H9 (cell line): ENCODE data around the gene LOXHD1. TPM values are rescaled to one million over a fixed set of nuclear protein-coding genes. Genes with fewer than 3 reads are reported as not detected.

Source experiments
- DNase-seq: peaks from one replicate; pipeline ENCODE4 v3.0.0-alpha.2; 2017
- H2AFZ ChIP-seq: one replicate; pipeline ENCODE4 v1.6.1; 2013; ENCODE audit warnings: mild to moderate bottlenecking, low read length, control low read depth, moderate library complexity
- H2AK5ac ChIP-seq: 2 replicates; pipeline ENCODE4 v1.6.1; 2013; ENCODE audit warnings: low read length, control low read depth, mixed read lengths; ENCODE audit not compliant: insufficient read length
- H2BK120ac ChIP-seq: one replicate; pipeline ENCODE4 v1.6.1; 2013; ENCODE audit warnings: low read depth, mild to moderate bottlenecking, low read length, control low read depth, inconsistent platforms; ENCODE audit not compliant: poor library complexity, severe bottlenecking
- H2BK12ac ChIP-seq: 2 replicates; pipeline ENCODE4 v1.6.1; 2013; ENCODE audit warnings: low read length, control low read depth, mixed read lengths, low read depth; ENCODE audit not compliant: insufficient read length
- H2BK15ac ChIP-seq: 2 replicates; pipeline ENCODE4 v1.6.1; 2013; ENCODE audit warnings: low read depth, low read length, control low read depth
- H2BK20ac ChIP-seq: one replicate; pipeline ENCODE4 v1.6.1; 2013; ENCODE audit warnings: low read depth, mild to moderate bottlenecking, low read length, control low read depth, inconsistent platforms; ENCODE audit not compliant: poor library complexity, severe bottlenecking
- H2BK5ac ChIP-seq: 2 replicates; pipeline ENCODE4 v1.6.1; 2013; ENCODE audit warnings: low read length, control low read depth, mixed read lengths; ENCODE audit not compliant: insufficient read length
- H3K14ac ChIP-seq: 2 replicates; pipeline ENCODE4 v1.6.1; 2013; ENCODE audit warnings: low read length, control low read depth; ENCODE audit not compliant: insufficient read depth
- H3K18ac ChIP-seq: 2 replicates; pipeline ENCODE4 v1.6.1; 2013; ENCODE audit warnings: low read depth, mild to moderate bottlenecking, mixed read lengths, low read length, control low read depth; ENCODE audit not compliant: insufficient read length
- H3K23ac ChIP-seq: 2 replicates; pipeline ENCODE4 v1.6.1; 2013; ENCODE audit warnings: low read length, control low read depth, mixed read lengths, low read depth; ENCODE audit not compliant: insufficient read length
- H3K23me2 ChIP-seq: 2 replicates; pipeline ENCODE4 v1.6.1; 2013; ENCODE audit warnings: low read depth, mild to moderate bottlenecking, mixed read lengths, low read length, control low read depth; ENCODE audit not compliant: insufficient read length, poor library complexity, severe bottlenecking
- H3K27ac ChIP-seq: 2 replicates; pipeline ENCODE4 v1.5.1; 2013; ENCODE audit warnings: low read length, control low read depth, mixed read lengths, low read depth; ENCODE audit not compliant: insufficient read length
- H3K27me3 ChIP-seq: 2 replicates; pipeline ENCODE4 v1.6.1; 2013; ENCODE audit warnings: low read length, control low read depth, inconsistent platforms; ENCODE audit not compliant: insufficient read depth
- H3K4ac ChIP-seq: 2 replicates; pipeline ENCODE4 v1.6.1; 2013; ENCODE audit warnings: low read depth, mild to moderate bottlenecking, control low read depth, inconsistent platforms, low read length, moderate library complexity
- H3K4me1 ChIP-seq: 2 replicates; pipeline ENCODE4 v1.6.1; 2013; ENCODE audit warnings: low read length, control low read depth, inconsistent platforms; ENCODE audit not compliant: insufficient read depth
- H3K4me2 ChIP-seq: 2 replicates; pipeline ENCODE4 v1.6.1; 2013; ENCODE audit warnings: low read length, control low read depth, mixed read lengths; ENCODE audit not compliant: insufficient read length, insufficient read depth
- H3K56ac ChIP-seq: 2 replicates; pipeline ENCODE4 v1.6.1; 2013; ENCODE audit warnings: low read depth, mild to moderate bottlenecking, mixed read lengths, low read length, control low read depth; ENCODE audit not compliant: insufficient read length
- H3K79me1 ChIP-seq: 2 replicates; pipeline ENCODE4 v1.6.1; 2013; ENCODE audit warnings: low read depth, mild to moderate bottlenecking, moderate library complexity, low read length, control low read depth, inconsistent platforms; ENCODE audit not compliant: insufficient read depth, poor library complexity, severe bottlenecking
- H3K79me2 ChIP-seq: 2 replicates; pipeline ENCODE4 v1.6.1; 2013; ENCODE audit warnings: low read length, control low read depth, inconsistent platforms; ENCODE audit not compliant: insufficient read depth
- H3K9ac ChIP-seq: 2 replicates; pipeline ENCODE4 v1.6.1; 2013; ENCODE audit warnings: low read length, control low read depth, mixed read lengths; ENCODE audit not compliant: insufficient read length; ENCODE audit errors: extremely low read depth
- H3K9me3 ChIP-seq: one replicate; pipeline ENCODE4 v1.6.1; 2013; ENCODE audit warnings: low read depth, low read length, inconsistent platforms; ENCODE audit not compliant: control insufficient read depth
- H3T11ph ChIP-seq: one replicate; pipeline ENCODE4 v1.6.1; 2013; ENCODE audit warnings: mild to moderate bottlenecking, low read length, control low read depth, inconsistent platforms
- H4K20me1 ChIP-seq: one replicate; pipeline ENCODE4 v1.6.1; 2013; ENCODE audit not compliant: control insufficient read depth, insufficient read length, insufficient read depth
- H4K5ac ChIP-seq: 2 replicates; pipeline ENCODE4 v1.6.1; 2013; ENCODE audit warnings: low read depth, mild to moderate bottlenecking, mixed read lengths, low read length, control low read depth; ENCODE audit not compliant: insufficient read length
- H4K8ac ChIP-seq: replicated peaks from 2 replicates; pipeline ENCODE4 v1.6.1; 2013; ENCODE audit warnings: low read length, control low read depth, mixed read lengths, low read depth; ENCODE audit not compliant: insufficient read length
- H4K91ac ChIP-seq: 2 replicates; pipeline ENCODE4 v1.6.1; 2013; ENCODE audit warnings: low read depth, mild to moderate bottlenecking, moderate library complexity, mixed read lengths, low read length, control low read depth; ENCODE audit not compliant: insufficient read length
- H3K27ac Mint-ChIP-seq, 3 experiments: 2 replicates in 2 of 3; 3 replicates in 1 of 3; pipeline ENCODE4 v1.8.0; 2020 to 2021; ENCODE audit warnings: mixed read lengths in 3 of 3, mild to moderate bottlenecking in 1 of 3, moderate library complexity in 1 of 3
- H3K27me3 Mint-ChIP-seq: 2 replicates; pipeline ENCODE4 v1.8.0; 2021; ENCODE audit warnings: low read depth, mild to moderate bottlenecking, moderate library complexity, mixed read lengths
- H3K36me3 Mint-ChIP-seq, 3 experiments: 2 replicates in 2 of 3; 3 replicates in 1 of 3; pipeline ENCODE4 v1.8.0; 2020 to 2021; ENCODE audit warnings: low read depth in 3 of 3, mixed read lengths in 3 of 3; ENCODE audit not compliant: insufficient read depth in 1 of 3
- H3K4me1 Mint-ChIP-seq, 2 experiments: 2 replicates each; pipeline ENCODE4 v1.8.0; 2020; ENCODE audit warnings: mixed read lengths in 2 of 2
- H3K4me3 Mint-ChIP-seq, 2 experiments: 2 replicates in 1 of 2; 3 replicates in 1 of 2; pipeline ENCODE4 v1.8.0; 2020 to 2021; ENCODE audit warnings: mild to moderate bottlenecking in 2 of 2, mixed read lengths in 2 of 2, moderate library complexity in 1 of 2
- H3K9me3 Mint-ChIP-seq, 2 experiments: 2 replicates in 1 of 2; 3 replicates in 1 of 2; pipeline ENCODE4 v1.8.0; 2020; ENCODE audit warnings: mild to moderate bottlenecking in 2 of 2, mixed read lengths in 2 of 2, moderate library complexity in 1 of 2
- WGBS: extraction: QIAGEN DNeasy Blood & Tissue Kit; methylation state at CpG from one replicate; pipeline ENCODE4 v1.1.7; 2013; ENCODE audit warnings: missing lambda C conversion rate, low lambda C conversion rate, mixed read lengths; ENCODE audit not compliant: insufficient read length; ENCODE audit errors: extremely low coverage; 5-methylcytosine and 5-hydroxymethylcytosine counted together
- total RNA-seq: library from RNA; stranded (reverse); gene quantifications from 2 replicates; pipeline ENCODE4 v1.2.1, GENCODE V29; 2021
- TF ChIP-seq, protein P1 (sequence below): fragments of 200-600 bp; sonication (generic); conservative IDR thresholded peaks from 3 replicates; pipeline ENCODE4 v1.8.0; 2021; ENCODE audit warnings: antibody characterized with exemption, mild to moderate bottlenecking

LOXHD1 gene
- total RNA-seq, 1 experiment from 2014 or later, result 0.07 TPM

- H3K79me1 ChIP-seq, result no peaks in the 10 kb centered on the region
- no peak overlapping the region for H3K4ac ChIP-seq
- H3K9me3 Mint-ChIP-seq, result peaks cover 0 to 2% of the 10 kb centered on the region in 2 experiments; a peak in 2 of 5 replicates
- no peaks in the 10 kb centered on the region for H3K27me3 ChIP-seq
- H2BK120ac ChIP-seq, result no peak overlapping the region
- H3K18ac ChIP-seq, result no peak overlapping the region
- no peak overlapping the region for H3K4me3 Mint-ChIP-seq
- H2BK5ac ChIP-seq, result no peak overlapping the region
- H3K23ac ChIP-seq, result no peak overlapping the region
- no peak overlapping the region for H3K9ac ChIP-seq
- H4K91ac ChIP-seq, result no peak overlapping the region
- no peak overlapping the region for H4K5ac ChIP-seq
- no peak overlapping the region for H3K56ac ChIP-seq
- no peak overlapping the region for H2BK20ac ChIP-seq
- H3K4me1 Mint-ChIP-seq, result peaks cover 0 to 8% of the 10 kb centered on the region in 2 experiments; a peak in 2 of 4 replicates
- no peaks in the 10 kb centered on the region for H3K4me1 ChIP-seq
- no peak overlapping the region for H3T11ph ChIP-seq
- no peak for DNase-seq
- H3K14ac ChIP-seq, result no peak overlapping the region
- H3K27ac Mint-ChIP-seq, result no peak overlapping the region
- WGBS, result no CpG with 5 or more reads among the region's 5 CpGs
- H3K4me2 ChIP-seq, result no peak overlapping the region
- H4K20me1 ChIP-seq, result no peaks in the 10 kb centered on the region
- no peak overlapping the region for H2BK12ac ChIP-seq
- H2AFZ ChIP-seq, result no peak overlapping the region
- H2BK15ac ChIP-seq, result no peak overlapping the region
- peaks cover 4% of the 10 kb centered on the region for H3K27me3 Mint-ChIP-seq
- no peaks in the 10 kb centered on the region for H3K79me2 ChIP-seq
- TF ChIP-seq, protein P1, sequence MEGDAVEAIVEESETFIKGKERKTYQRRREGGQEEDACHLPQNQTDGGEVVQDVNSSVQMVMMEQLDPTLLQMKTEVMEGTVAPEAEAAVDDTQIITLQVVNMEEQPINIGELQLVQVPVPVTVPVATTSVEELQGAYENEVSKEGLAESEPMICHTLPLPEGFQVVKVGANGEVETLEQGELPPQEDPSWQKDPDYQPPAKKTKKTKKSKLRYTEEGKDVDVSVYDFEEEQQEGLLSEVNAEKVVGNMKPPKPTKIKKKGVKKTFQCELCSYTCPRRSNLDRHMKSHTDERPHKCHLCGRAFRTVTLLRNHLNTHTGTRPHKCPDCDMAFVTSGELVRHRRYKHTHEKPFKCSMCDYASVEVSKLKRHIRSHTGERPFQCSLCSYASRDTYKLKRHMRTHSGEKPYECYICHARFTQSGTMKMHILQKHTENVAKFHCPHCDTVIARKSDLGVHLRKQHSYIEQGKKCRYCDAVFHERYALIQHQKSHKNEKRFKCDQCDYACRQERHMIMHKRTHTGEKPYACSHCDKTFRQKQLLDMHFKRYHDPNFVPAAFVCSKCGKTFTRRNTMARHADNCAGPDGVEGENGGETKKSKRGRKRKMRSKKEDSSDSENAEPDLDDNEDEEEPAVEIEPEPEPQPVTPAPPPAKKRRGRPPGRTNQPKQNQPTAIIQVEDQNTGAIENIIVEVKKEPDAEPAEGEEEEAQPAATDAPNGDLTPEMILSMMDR, result no peak
- H4K8ac ChIP-seq, result no peak overlapping the region
- no peak overlapping the region for H3K27ac ChIP-seq
- no peaks in the 10 kb centered on the region for H3K23me2 ChIP-seq
- H3K36me3 Mint-ChIP-seq, result no peaks in the 10 kb centered on the region; a peak in 1 of 7 replicates
- no peaks in the 10 kb centered on the region for H3K9me3 ChIP-seq
- H2AK5ac ChIP-seq, result no peak overlapping the region
Observed at GRCh38 chr18:46628206-46628605, 28.8 kb downstream of the LOXHD1 start.
